Endothelial cell (in vitro differentiated cells): ENCODE data around the gene CCDC17. TPM values are rescaled to one million over a fixed set of nuclear protein-coding genes. Genes with fewer than 3 reads are reported as not detected.

ENCODE experiments used
- DNase-seq: peaks from one replicate; pipeline ENCODE4 v3.0.0; 2021; ENCODE audit warnings: low spot score
- H3K27ac Mint-ChIP-seq: one replicate; pipeline ENCODE4 v1.8.0; 2021; ENCODE audit warnings: mixed read lengths, inconsistent platforms; ENCODE audit not compliant: unreplicated experiment
- H3K27me3 Mint-ChIP-seq: one replicate; pipeline ENCODE4 v1.8.0; 2021; ENCODE audit warnings: mild to moderate bottlenecking, moderate library complexity, mixed read lengths, inconsistent platforms; ENCODE audit not compliant: unreplicated experiment
- H3K36me3 Mint-ChIP-seq: one replicate; pipeline ENCODE4 v1.8.0; 2021; ENCODE audit warnings: mild to moderate bottlenecking, low read depth, mixed read lengths, inconsistent platforms; ENCODE audit not compliant: unreplicated experiment
- H3K4me1 Mint-ChIP-seq: one replicate; pipeline ENCODE4 v1.8.0; 2021; ENCODE audit warnings: mild to moderate bottlenecking, mixed read lengths, inconsistent platforms; ENCODE audit not compliant: unreplicated experiment
- H3K4me3 Mint-ChIP-seq: one replicate; pipeline ENCODE4 v1.8.0; 2021; ENCODE audit warnings: mild to moderate bottlenecking, mixed read lengths, inconsistent platforms; ENCODE audit not compliant: unreplicated experiment
- H3K9me3 Mint-ChIP-seq: one replicate; pipeline ENCODE4 v1.8.0; 2021; ENCODE audit warnings: mixed read lengths, inconsistent platforms; ENCODE audit not compliant: unreplicated experiment
- long read RNA-seq: library from polyadenylated mRNA; unstranded; transcript quantifications from one replicate; pipeline ENCODE4 v2.0.0, GENCODE V29; 2020; ENCODE audit not compliant: unreplicated experiment
- total RNA-seq: library from RNA; stranded (reverse); fragmentation: NEBNext Ultra II Directional; extraction: Animal tissue kit (Norgen Biotek cat#: 25700); gene quantifications from one replicate; pipeline ENCODE4 v1.2.1, GENCODE V29; 2021; ENCODE audit not compliant: unreplicated experiment
- TF ChIP-seq, protein P1 (sequence below): fragments of 200-600 bp; sonication (generic); IDR thresholded peaks from one replicate; pipeline ENCODE4 v1.5.0; 2021; ENCODE audit warnings: antibody characterized with exemption; ENCODE audit not compliant: unreplicated experiment

The CCDC17 gene
- 3.9 TPM for total RNA-seq
- long read RNA-seq = 0 reads

DNA sequence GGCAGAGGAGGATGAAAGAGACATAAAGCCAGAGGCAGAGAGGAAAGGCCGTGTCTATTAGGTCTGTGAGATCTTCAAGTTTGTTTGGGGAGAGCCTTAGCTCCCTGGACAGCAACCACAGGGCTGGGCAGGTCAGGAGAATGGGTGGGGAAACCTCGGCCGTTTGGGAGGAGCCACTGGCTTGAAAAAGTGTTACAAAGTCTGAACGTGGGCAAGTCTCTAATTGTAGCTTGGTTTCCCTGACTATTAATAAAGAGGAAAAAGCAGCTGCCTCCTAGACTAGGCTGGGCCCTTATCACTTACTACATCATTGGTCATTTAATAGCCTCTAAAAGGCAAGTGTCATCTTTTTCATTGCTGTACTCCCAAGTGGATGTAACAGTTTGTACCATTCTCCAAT, at the start of gene CCDC17:
Gene CCDC17, minus strand, starts transcription at position 83 of the 400 bp plus-strand sequence. CDS start 145 bp downstream, outside the sequence.
- Mint-ChIP-seq H3K36me3 (peaks cover 27% of the 10 kb centered on the region), H3K4me1 (peaks cover 47% of the 10 kb centered on the region), H3K4me3 (peak within 1 kb of the TSS; percentile 21), H3K9me3 (no peaks in the 10 kb centered on the region), H3K27ac (peak within 1 kb of the TSS; percentile 64), H3K27me3 (peaks cover 6% of the 10 kb centered on the region)
- TF ChIP-seq, protein P1, sequence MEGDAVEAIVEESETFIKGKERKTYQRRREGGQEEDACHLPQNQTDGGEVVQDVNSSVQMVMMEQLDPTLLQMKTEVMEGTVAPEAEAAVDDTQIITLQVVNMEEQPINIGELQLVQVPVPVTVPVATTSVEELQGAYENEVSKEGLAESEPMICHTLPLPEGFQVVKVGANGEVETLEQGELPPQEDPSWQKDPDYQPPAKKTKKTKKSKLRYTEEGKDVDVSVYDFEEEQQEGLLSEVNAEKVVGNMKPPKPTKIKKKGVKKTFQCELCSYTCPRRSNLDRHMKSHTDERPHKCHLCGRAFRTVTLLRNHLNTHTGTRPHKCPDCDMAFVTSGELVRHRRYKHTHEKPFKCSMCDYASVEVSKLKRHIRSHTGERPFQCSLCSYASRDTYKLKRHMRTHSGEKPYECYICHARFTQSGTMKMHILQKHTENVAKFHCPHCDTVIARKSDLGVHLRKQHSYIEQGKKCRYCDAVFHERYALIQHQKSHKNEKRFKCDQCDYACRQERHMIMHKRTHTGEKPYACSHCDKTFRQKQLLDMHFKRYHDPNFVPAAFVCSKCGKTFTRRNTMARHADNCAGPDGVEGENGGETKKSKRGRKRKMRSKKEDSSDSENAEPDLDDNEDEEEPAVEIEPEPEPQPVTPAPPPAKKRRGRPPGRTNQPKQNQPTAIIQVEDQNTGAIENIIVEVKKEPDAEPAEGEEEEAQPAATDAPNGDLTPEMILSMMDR = no peak
- DNase-seq = no peak

DNA sequence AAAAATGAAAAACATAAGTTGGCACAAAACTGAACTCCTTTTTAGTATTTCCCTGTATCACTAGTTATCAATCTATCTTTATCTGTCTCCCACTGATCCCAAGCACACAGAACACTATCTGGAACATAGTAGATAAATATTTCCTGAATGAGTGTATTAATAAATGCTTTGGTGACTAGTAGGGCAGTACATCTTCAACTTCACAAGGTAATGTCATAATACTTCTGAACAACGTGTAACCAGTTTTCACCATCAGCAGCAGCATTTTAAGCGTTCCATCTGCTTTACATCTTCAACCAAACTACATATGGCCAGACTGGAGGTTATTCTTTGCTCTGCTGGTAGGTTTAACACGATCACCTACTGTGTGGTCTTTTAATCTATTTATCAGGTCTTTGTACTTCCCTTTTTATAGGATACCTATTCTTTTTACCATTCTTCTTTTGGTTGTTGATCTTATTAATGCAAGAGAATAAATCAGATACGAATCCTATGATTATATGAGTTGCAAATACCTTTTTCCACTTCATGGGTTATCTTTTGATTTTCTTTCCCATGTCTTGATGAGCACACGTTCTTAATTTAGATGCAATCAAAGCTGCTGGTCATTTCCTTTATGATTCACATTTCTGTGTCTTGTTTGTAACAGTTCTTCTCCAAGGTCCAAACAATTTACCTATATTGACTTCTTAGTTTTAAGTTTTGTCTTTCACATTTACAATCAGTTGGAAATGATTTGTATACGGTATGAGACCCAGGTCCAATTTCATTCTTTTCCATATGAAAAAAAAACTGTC, 46.2 kb upstream of the CCDC17 start:
- Mint-ChIP-seq H3K4me1 (peaks cover 3% of the 10 kb centered on the region), H3K36me3 (peaks cover 7% of the 10 kb centered on the region), H3K27me3 (no peaks in the 10 kb centered on the region), H3K27ac (no peak overlapping the region), H3K9me3 (no peaks in the 10 kb centered on the region), H3K4me3 (no peak overlapping the region)
- TF ChIP-seq, protein P1 = no peak
- no peak for DNase-seq

GRCh38 chr1:45669379-45669778, 45.5 kb upstream of the CCDC17 start:
- Mint-ChIP-seq H3K4me1 (peaks cover 3% of the 10 kb centered on the region), H3K9me3 (no peaks in the 10 kb centered on the region), H3K4me3 (no peak overlapping the region), H3K36me3 (peaks cover 7% of the 10 kb centered on the region), H3K27ac (no peak overlapping the region), H3K27me3 (no peaks in the 10 kb centered on the region)
- no peak for DNase-seq
- TF ChIP-seq, protein P1 = no peak

GRCh38 chr1:45668526-45668925, 44.7 kb upstream of the CCDC17 start:
- Mint-ChIP-seq H3K4me1 (peaks cover 3% of the 10 kb centered on the region), H3K27ac (no peak overlapping the region), H3K9me3 (no peaks in the 10 kb centered on the region), H3K4me3 (no peak overlapping the region), H3K27me3 (no peaks in the 10 kb centered on the region), H3K36me3 (peaks cover 7% of the 10 kb centered on the region)
- DNase-seq = no peak
- TF ChIP-seq, protein P1 = no peak
